ENCODE data around the gene SLCO2B1. TPM values are rescaled to one million over a fixed set of nuclear protein-coding genes. Genes with fewer than 3 reads are reported as not detected.
A peak's percentile ranks its signal among the peaks of the same experiment; 100 is the strongest.

Gene SLCO2B1
- total and polyA plus RNA-seq, 4 donors, result 25.4 to 61.0 (median 45.5) TPM

- H3K36me3 ChIP-seq (ENCODE audit: control insufficient read depth, insufficient read depth, low read length), result no peaks in the 10 kb centered on the region
- DNase-seq (ENCODE audit: low read depth in 4 of 6, low spot score in 6 of 6), result no peak
- WGBS (ENCODE audit: insufficient coverage), result 72% methylated on average over 3 of the region's 4 CpGs
- H3K9me3 ChIP-seq (ENCODE audit: control insufficient read depth, insufficient read depth, low read length), result no peaks in the 10 kb centered on the region
- H3K4me1 ChIP-seq (ENCODE audit: control insufficient read depth, insufficient read depth, low read length), result peaks cover 10% of the 10 kb centered on the region
- H3K27ac ChIP-seq (ENCODE audit: low read depth, low read length), result no peak overlapping the region
- no peaks in the 10 kb centered on the region for H3K27me3 ChIP-seq (ENCODE audit: control insufficient read depth, insufficient read depth, low read length)
- no peak overlapping the region for H3K4me3 ChIP-seq (ENCODE audit: low read depth, low read length)
These were observed 991 bp upstream of the SLCO2B1 start for GRCh38 chr11:75149766-75150465.

GRCh38 chr11:75151346-75152047 lies 590 bp downstream of the SLCO2B1 start:
- no peak for DNase-seq (ENCODE audit: low read depth in 4 of 6, low spot score in 6 of 6)
- Histone ChIP-seq H3K36me3 (ENCODE audit: control insufficient read depth, insufficient read depth, low read length) (no peaks in the 10 kb centered on the region), H3K27ac (ENCODE audit: low read depth, low read length) (peak overlapping the region; percentile 2), H3K4me3 (ENCODE audit: low read depth, low read length) (peak overlapping the region; percentile 31), H3K4me1 (ENCODE audit: control insufficient read depth, insufficient read depth, low read length) (peaks cover 10% of the 10 kb centered on the region), H3K27me3 (ENCODE audit: control insufficient read depth, insufficient read depth, low read length) (no peaks in the 10 kb centered on the region), H3K9me3 (ENCODE audit: control insufficient read depth, insufficient read depth, low read length) (no peaks in the 10 kb centered on the region)
- 67% methylated on average over 10 of the region's 13 CpGs for WGBS (ENCODE audit: insufficient coverage)

GRCh38 chr11:75152090-75152489 lies 1.2 kb downstream of the SLCO2B1 start:
- Histone ChIP-seq H3K36me3 (ENCODE audit: control insufficient read depth, insufficient read depth, low read length) (no peaks in the 10 kb centered on the region), H3K27me3 (ENCODE audit: control insufficient read depth, insufficient read depth, low read length) (no peaks in the 10 kb centered on the region), H3K27ac (ENCODE audit: low read depth, low read length) (no peak overlapping the region), H3K9me3 (ENCODE audit: control insufficient read depth, insufficient read depth, low read length) (no peaks in the 10 kb centered on the region), H3K4me1 (ENCODE audit: control insufficient read depth, insufficient read depth, low read length) (peaks cover 9% of the 10 kb centered on the region), H3K4me3 (ENCODE audit: low read depth, low read length) (peak overlapping the region; percentile 31)
- WGBS (ENCODE audit: insufficient coverage), result 81% methylated on average over 5 of the region's 6 CpGs
- no peak for DNase-seq (ENCODE audit: low read depth in 4 of 6, low spot score in 6 of 6)

- 89% methylated on average over 4 of the region's 5 CpGs for WGBS (ENCODE audit: insufficient coverage)
- H3K27me3 ChIP-seq (ENCODE audit: control insufficient read depth, insufficient read depth, low read length), result no peaks in the 10 kb centered on the region
- H3K4me3 ChIP-seq (ENCODE audit: low read depth, low read length), result peak overlapping the region; percentile 31
- no peaks in the 10 kb centered on the region for H3K36me3 ChIP-seq (ENCODE audit: control insufficient read depth, insufficient read depth, low read length)
- H3K27ac ChIP-seq (ENCODE audit: low read depth, low read length), result peak overlapping the region; percentile 25
- H3K4me1 ChIP-seq (ENCODE audit: control insufficient read depth, insufficient read depth, low read length), result peaks cover 2% of the 10 kb centered on the region
- H3K9me3 ChIP-seq (ENCODE audit: control insufficient read depth, insufficient read depth, low read length), result no peaks in the 10 kb centered on the region
- no peak for DNase-seq (ENCODE audit: low read depth in 4 of 6, low spot score in 6 of 6)
These were observed 1.9 kb downstream of the SLCO2B1 start for GRCh38 chr11:75152651-75153427.

GRCh38 chr11:75154646-75155569 lies 4.0 kb downstream of the SLCO2B1 start:
- H3K9me3 ChIP-seq (ENCODE audit: control insufficient read depth, insufficient read depth, low read length), result no peaks in the 10 kb centered on the region
- peak overlapping the region; percentile 43 for H3K27ac ChIP-seq (ENCODE audit: low read depth, low read length)
- no peaks in the 10 kb centered on the region for H3K27me3 ChIP-seq (ENCODE audit: control insufficient read depth, insufficient read depth, low read length)
- H3K4me3 ChIP-seq (ENCODE audit: low read depth, low read length), result no peak overlapping the region
- WGBS (ENCODE audit: insufficient coverage), result 76% methylated on average over 9 of the region's 9 CpGs
- DNase-seq (ENCODE audit: low read depth in 4 of 6, low spot score in 6 of 6), result peak in 1 of 6 donors; percentile 28
- peaks cover 10% of the 10 kb centered on the region for H3K4me1 ChIP-seq (ENCODE audit: control insufficient read depth, insufficient read depth, low read length)
- peaks cover 2% of the 10 kb centered on the region for H3K36me3 ChIP-seq (ENCODE audit: control insufficient read depth, insufficient read depth, low read length)

- Histone ChIP-seq H3K27me3 (ENCODE audit: control insufficient read depth, insufficient read depth, low read length) (no peaks in the 10 kb centered on the region), H3K27ac (ENCODE audit: low read depth, low read length) (no peak overlapping the region), H3K36me3 (ENCODE audit: control insufficient read depth, insufficient read depth, low read length) (peaks cover 2% of the 10 kb centered on the region), H3K4me1 (ENCODE audit: control insufficient read depth, insufficient read depth, low read length) (peaks cover 10% of the 10 kb centered on the region), H3K4me3 (ENCODE audit: low read depth, low read length) (no peak overlapping the region), H3K9me3 (ENCODE audit: control insufficient read depth, insufficient read depth, low read length) (no peaks in the 10 kb centered on the region)
- WGBS (ENCODE audit: insufficient coverage), result 89% methylated on average over 9 of the region's 13 CpGs
- DNase-seq (ENCODE audit: low read depth in 4 of 6, low spot score in 6 of 6), result no peak
These were observed 4.9 kb downstream of the SLCO2B1 start for GRCh38 chr11:75155570-75156422.

- DNase-seq (ENCODE audit: low read depth in 4 of 6, low spot score in 6 of 6), result no peak
- Histone ChIP-seq H3K27ac (ENCODE audit: low read depth, low read length) (no peak overlapping the region), H3K4me3 (ENCODE audit: low read depth, low read length) (no peak overlapping the region), H3K27me3 (ENCODE audit: control insufficient read depth, insufficient read depth, low read length) (no peaks in the 10 kb centered on the region), H3K9me3 (ENCODE audit: control insufficient read depth, insufficient read depth, low read length) (no peaks in the 10 kb centered on the region), H3K36me3 (ENCODE audit: control insufficient read depth, insufficient read depth, low read length) (peaks cover 2% of the 10 kb centered on the region), H3K4me1 (ENCODE audit: control insufficient read depth, insufficient read depth, low read length) (peaks cover 15% of the 10 kb centered on the region)
These were observed 7.3 kb downstream of the SLCO2B1 start for GRCh38 chr11:75158241-75158640.

- WGBS (ENCODE audit: insufficient coverage), result 60% methylated on average over 4 of the region's 4 CpGs
- Histone ChIP-seq H3K4me3 (ENCODE audit: low read depth, low read length) (no peak overlapping the region), H3K4me1 (ENCODE audit: control insufficient read depth, insufficient read depth, low read length) (peaks cover 16% of the 10 kb centered on the region)
These were observed 7.8 kb downstream of the SLCO2B1 start for GRCh38 chr11:75158696-75159150.

More at GRCh38 chr11:75158696-75159150, 7.8 kb downstream of the SLCO2B1 start:
- no peaks in the 10 kb centered on the region for H3K27me3 ChIP-seq (ENCODE audit: control insufficient read depth, insufficient read depth, low read length)
- DNase-seq (ENCODE audit: low read depth in 4 of 6, low spot score in 6 of 6), result no peak
- no peaks in the 10 kb centered on the region for H3K9me3 ChIP-seq (ENCODE audit: control insufficient read depth, insufficient read depth, low read length)
- peaks cover 2% of the 10 kb centered on the region for H3K36me3 ChIP-seq (ENCODE audit: control insufficient read depth, insufficient read depth, low read length)
- no peak overlapping the region for H3K27ac ChIP-seq (ENCODE audit: low read depth, low read length)
